Endothelial cell (in vitro differentiated cells): Measurements from ENCODE around the gene ZNF319. TPM values are rescaled to one million over a fixed set of nuclear protein-coding genes. Genes with fewer than 3 reads are reported as not detected.
A peak's percentile ranks its signal among the peaks of the same experiment; 100 is the strongest.

Experiments used
- DNase-seq: peaks from one replicate; pipeline ENCODE4 v3.0.0; 2021; ENCODE audit warnings: low spot score
- H3K27ac Mint-ChIP-seq: one replicate; pipeline ENCODE4 v1.8.0; 2021; ENCODE audit warnings: mixed read lengths, inconsistent platforms; ENCODE audit not compliant: unreplicated experiment
- H3K27me3 Mint-ChIP-seq: one replicate; pipeline ENCODE4 v1.8.0; 2021; ENCODE audit warnings: mild to moderate bottlenecking, moderate library complexity, mixed read lengths, inconsistent platforms; ENCODE audit not compliant: unreplicated experiment
- H3K36me3 Mint-ChIP-seq: one replicate; pipeline ENCODE4 v1.8.0; 2021; ENCODE audit warnings: mild to moderate bottlenecking, low read depth, mixed read lengths, inconsistent platforms; ENCODE audit not compliant: unreplicated experiment
- H3K4me1 Mint-ChIP-seq: one replicate; pipeline ENCODE4 v1.8.0; 2021; ENCODE audit warnings: mild to moderate bottlenecking, mixed read lengths, inconsistent platforms; ENCODE audit not compliant: unreplicated experiment
- H3K4me3 Mint-ChIP-seq: one replicate; pipeline ENCODE4 v1.8.0; 2021; ENCODE audit warnings: mild to moderate bottlenecking, mixed read lengths, inconsistent platforms; ENCODE audit not compliant: unreplicated experiment
- H3K9me3 Mint-ChIP-seq: one replicate; pipeline ENCODE4 v1.8.0; 2021; ENCODE audit warnings: mixed read lengths, inconsistent platforms; ENCODE audit not compliant: unreplicated experiment
- CTCF ChIP-seq: fragments of 200-600 bp; sonication (generic); IDR thresholded peaks from one replicate; pipeline ENCODE4 v1.5.0; 2021; ENCODE audit warnings: antibody characterized with exemption; ENCODE audit not compliant: unreplicated experiment
- total RNA-seq: library from RNA; stranded (reverse); fragmentation: NEBNext Ultra II Directional; extraction: Animal tissue kit (Norgen Biotek cat#: 25700); gene quantifications from one replicate; pipeline ENCODE4 v1.2.1, GENCODE V29; 2021; ENCODE audit not compliant: unreplicated experiment

ZNF319 gene
- total RNA-seq, 1 donor from 2014 or later = 16.1 TPM

- no peak for TF ChIP-seq CTCF
- Mint-ChIP-seq H3K4me3 (peak overlapping the region; percentile 88), H3K36me3 (no peaks in the 10 kb centered on the region), H3K4me1 (peaks cover 2% of the 10 kb centered on the region), H3K27ac (no peak overlapping the region), H3K9me3 (no peaks in the 10 kb centered on the region), H3K27me3 (peaks cover 12% of the 10 kb centered on the region)
- no peak for DNase-seq
These were observed 15.0 kb downstream of the ZNF319 start for GRCh38 chr16:57985204-57986181.

GRCh38 chr16:57984443-57985203 is 15.8 kb downstream of the ZNF319 start:
- peaks cover 12% of the 10 kb centered on the region for H3K27me3 Mint-ChIP-seq
- H3K9me3 Mint-ChIP-seq = no peaks in the 10 kb centered on the region
- no peak overlapping the region for H3K27ac Mint-ChIP-seq
- peak; percentile 86 for DNase-seq
- H3K36me3 Mint-ChIP-seq = no peaks in the 10 kb centered on the region
- peak overlapping the region; percentile 88 for H3K4me3 Mint-ChIP-seq
- no peak for TF ChIP-seq CTCF
- peaks cover 2% of the 10 kb centered on the region for H3K4me1 Mint-ChIP-seq

GRCh38 chr16:57982385-57982784 is 18.1 kb downstream of the ZNF319 start:
- no peak overlapping the region for H3K27ac Mint-ChIP-seq
- H3K4me1 Mint-ChIP-seq = peaks cover 2% of the 10 kb centered on the region
- no peak for TF ChIP-seq CTCF
- H3K4me3 Mint-ChIP-seq = no peak overlapping the region
- peaks cover 10% of the 10 kb centered on the region for H3K27me3 Mint-ChIP-seq
- no peaks in the 10 kb centered on the region for H3K9me3 Mint-ChIP-seq
- H3K36me3 Mint-ChIP-seq = no peaks in the 10 kb centered on the region
- no peak for DNase-seq

- Mint-ChIP-seq H3K36me3 (no peaks in the 10 kb centered on the region), H3K4me1 (peaks cover 2% of the 10 kb centered on the region), H3K27ac (no peak overlapping the region), H3K9me3 (no peaks in the 10 kb centered on the region), H3K4me3 (no peak overlapping the region), H3K27me3 (peaks cover 10% of the 10 kb centered on the region)
- no peak for TF ChIP-seq CTCF
- DNase-seq = no peak
These were observed 18.8 kb downstream of the ZNF319 start for GRCh38 chr16:57981636-57982035.
